GM12872 (cell line): ENCODE data around the gene TMEM175.

Source experiments
- TF ChIP-seq, protein P1 (sequence below): IDR thresholded peaks from 3 replicates; pipeline ENCODE4 v1.5.1; 2011; ENCODE audit warnings: low read depth, mild to moderate bottlenecking, low read length, moderate library complexity; ENCODE audit not compliant: insufficient read depth

The TMEM175 gene

DNA sequence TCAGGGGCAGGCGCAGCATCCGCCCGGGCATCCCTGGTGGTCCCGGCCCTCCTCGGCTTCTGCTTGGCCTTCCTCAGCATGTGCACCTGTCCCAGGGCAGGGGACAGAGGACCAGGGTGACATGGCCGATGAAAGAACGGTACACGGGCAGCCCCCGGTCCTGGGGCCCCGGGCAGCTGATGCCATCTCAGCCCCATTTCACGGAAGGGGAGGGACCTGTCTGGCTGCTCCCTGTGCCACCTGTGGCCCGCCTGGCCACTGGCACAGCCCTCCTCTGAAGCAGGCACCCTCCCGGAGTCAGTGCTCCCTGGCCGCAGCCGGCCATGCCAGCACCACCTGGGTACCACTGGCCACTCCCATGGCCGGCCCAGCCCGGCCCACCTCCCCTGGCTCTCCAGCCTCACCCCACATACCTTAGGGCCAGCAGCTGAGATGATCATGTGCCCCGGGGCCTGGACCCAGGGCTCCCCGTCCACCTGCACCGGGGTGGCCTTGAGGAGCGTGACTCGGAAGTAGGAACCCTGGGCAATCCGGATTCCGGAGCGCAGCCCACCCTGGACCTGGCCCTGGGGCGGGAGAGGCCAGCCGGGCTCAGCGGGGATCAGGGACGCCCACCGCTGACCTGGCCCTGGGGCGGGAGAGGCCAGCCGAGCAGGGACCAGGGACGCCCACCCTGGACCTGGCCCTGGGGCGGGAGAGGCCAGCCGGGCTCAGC, 28.5 kb downstream of the TMEM175 start:
- TF ChIP-seq, protein P1, sequence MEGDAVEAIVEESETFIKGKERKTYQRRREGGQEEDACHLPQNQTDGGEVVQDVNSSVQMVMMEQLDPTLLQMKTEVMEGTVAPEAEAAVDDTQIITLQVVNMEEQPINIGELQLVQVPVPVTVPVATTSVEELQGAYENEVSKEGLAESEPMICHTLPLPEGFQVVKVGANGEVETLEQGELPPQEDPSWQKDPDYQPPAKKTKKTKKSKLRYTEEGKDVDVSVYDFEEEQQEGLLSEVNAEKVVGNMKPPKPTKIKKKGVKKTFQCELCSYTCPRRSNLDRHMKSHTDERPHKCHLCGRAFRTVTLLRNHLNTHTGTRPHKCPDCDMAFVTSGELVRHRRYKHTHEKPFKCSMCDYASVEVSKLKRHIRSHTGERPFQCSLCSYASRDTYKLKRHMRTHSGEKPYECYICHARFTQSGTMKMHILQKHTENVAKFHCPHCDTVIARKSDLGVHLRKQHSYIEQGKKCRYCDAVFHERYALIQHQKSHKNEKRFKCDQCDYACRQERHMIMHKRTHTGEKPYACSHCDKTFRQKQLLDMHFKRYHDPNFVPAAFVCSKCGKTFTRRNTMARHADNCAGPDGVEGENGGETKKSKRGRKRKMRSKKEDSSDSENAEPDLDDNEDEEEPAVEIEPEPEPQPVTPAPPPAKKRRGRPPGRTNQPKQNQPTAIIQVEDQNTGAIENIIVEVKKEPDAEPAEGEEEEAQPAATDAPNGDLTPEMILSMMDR, result no peak

DNA sequence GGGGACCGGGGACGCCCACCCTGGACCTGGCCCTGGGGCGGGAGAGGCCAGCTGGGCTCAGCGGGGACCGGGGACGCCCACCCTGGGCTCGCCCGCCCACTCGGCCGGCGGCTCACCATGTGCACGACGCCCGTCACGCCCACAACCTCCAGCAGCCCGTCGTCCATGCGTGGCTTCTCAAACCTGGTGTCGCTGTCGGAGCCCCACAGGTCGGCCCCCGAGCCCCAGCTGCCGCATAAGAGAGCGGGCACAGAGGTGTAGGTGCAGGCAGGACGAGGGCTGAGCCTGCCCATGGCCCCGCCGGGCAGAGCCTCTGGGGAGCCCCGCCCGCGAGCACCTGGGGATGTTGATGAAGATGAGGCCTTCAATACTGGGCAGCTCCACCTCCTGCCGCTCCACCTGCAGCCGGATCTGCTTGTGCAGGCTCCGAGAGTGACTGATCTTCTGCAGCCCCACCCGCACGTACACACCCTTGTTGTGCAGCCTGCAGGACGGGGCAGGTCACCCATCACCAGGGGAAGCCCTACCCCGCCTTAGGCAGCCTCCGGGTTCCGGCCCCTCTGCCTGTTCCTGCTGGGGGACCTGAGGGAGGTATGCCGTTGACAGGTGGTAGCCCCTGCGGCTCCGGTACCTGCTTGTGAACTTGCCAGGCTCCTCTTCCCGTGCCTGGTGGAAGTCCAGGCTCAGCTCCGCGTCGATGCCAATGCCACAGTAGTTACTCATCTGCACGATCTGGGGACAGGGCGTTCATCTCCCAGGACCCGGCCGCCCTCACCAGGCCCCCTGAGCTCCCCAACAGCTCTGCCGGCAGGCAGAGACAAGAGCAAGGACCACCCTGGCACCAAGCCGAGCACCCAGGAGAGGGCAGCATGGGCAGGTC, 29.3 kb downstream of the TMEM175 start:
- TF ChIP-seq, protein P1, result no peak

DNA sequence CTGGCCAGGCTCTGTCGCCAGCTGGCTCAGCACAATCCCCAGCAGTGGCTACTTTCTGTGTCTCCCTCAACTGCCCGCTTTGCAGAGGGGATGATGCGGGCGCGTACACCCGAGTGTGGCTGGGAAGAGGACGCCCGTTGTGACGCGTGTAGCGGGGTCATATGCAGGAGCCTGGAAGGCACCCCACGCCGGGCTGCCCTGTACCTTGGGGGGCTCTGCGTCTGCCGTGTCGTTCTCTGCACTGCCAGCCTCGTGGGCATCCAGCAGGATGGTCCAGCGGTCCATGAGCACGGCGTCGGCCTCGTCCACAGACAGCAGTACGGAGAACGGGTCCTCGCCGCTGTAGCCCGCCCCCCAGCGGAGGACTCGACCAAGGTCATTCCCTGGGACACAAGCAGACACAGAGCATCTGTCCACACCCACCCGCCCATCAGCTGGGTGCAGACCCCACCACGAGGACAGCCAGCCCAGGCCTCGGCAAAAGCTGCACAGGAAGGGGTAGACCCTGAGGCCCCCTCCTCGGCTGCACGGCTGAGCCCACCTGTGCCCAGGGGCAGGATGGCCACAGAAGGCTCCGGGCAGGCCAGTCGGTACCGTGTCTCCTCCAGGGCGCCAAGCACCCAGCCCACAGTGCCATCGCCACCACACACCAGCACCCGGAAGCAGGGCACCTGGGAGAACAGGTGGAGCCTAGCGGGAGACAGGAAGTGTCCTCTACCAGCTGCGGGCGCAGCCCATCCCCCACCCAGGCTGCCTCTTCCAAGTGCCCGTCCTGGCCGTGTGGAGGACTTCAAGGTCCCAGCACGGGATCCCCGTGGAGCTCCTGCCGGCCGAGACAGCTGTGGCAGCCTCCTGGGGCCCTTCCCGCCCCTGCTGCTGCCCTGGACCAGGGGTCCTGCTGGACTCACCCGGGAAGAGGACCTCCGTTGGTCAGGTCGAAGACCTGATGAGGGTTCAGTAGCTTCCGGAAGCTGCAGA, 30.3 kb downstream of the TMEM175 start:
- TF ChIP-seq, protein P1, result no peak

DNA sequence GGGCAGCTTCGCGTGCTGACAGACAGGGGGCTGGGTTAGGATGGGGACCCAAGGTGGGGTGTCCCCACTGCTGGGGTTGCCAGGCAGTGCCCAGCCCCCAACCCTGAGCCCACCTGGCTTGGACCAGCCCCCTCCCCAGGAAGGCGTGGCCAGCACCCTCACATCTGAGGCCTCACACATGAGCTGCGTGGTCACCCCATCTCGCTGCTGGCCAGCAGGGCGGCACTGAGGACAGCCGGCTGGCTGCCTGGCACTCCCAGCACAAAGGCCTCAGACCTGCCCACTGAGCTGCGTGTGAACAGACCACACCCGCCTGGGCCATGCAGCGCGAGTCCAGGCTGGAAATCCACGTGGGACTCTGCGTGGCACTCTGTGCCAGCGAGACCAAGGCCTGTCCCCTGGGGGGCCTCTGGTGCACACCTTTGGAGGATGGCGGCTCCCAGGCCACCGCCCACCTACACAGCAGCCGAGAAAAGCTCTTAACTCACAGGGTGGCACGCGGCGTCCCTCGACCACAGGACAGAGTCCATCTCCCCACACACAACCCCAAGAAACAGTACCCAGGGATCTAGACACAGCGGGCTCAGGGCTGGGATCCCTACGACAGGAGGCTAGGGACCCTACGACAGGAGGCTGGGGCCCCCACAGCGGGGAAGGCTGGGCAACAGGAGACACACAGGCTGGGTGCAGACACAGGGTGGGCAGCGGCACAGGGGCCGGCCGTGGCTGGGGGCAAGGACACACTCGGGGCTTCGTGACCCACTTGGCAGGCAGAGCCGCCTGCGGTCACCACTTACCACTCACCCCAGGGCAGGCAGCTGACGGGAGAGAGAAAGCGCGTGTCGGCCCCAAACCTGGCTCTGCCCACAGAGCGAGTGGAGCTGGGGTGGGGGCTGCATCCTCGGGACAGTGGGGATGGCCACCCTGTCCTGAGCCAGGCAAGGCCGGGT, 31.3 kb downstream of the TMEM175 start:
- TF ChIP-seq, protein P1, result no peak

DNA sequence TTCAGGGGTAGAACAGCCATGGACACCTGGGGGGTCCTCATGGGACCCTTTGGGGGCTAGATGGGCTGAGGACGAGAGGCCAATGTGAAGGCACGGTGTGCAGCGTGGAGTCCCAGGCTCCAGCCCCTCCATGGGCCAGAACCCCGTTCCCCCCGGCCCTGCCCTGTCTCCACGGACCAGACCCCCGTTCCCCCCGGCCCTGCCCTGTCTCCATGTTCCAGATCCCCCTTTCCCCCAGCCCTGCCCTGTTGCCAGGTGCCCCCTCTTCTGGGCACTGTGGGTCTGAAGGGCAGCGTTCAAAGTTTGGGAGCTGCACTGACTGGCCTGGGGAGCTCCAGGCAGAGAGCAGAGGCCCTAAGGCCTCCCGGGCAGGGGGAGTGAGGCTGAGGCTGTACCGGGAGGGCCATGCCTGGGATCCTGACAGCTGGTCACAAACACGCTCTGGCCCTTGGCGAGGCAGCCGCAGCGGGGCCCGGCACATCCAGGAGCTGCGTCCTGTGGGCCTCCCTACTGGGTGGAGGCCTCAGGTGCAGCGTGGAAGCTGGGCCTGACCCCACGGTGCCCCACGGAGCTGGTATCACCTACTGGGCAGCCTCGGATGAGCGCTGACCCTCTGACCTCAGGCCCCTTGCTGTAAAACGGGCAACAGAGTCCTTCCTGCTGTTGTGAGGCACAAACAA, 32.2 kb downstream of the TMEM175 start:
- TF ChIP-seq, protein P1, result no peak

DNA sequence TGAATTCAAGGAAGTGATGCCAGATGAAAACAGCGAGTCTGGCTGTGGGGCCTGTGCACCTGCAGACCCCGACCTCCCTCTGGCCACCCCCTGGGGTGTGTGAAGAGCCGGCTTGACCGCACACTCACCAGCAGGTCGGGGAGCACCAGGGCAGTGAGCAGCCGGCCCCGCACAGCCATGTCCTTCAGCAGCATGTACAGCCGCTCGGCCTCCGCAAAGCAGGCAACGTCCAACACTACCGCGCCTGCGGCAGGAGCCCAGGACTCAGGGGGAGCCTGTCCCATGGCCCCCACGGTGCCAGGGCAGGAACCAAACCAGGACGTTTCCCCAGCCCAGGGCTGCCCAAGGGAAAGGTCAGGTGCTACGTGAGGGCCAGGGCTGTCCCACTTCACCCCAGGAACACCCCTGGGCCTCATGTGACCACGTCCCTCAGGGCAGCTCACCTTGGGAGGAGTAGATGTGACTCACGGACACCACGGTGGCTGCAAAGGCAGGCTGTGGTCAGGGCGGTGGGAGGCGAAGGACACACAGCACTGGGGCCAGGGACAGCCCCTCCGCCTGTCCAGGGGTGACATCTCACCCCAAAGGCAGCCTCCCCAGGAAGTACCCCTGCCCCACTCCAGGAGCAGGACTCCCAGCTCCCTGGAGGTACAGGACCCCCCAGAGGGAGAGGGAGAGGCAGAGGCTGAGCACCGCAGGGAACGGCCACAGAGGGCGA, 32.9 kb downstream of the TMEM175 start:
- TF ChIP-seq, protein P1, result no peak
